AG10803 (cell line): ENCODE data around the gene ANKRD12.

Experiments used
- DNase-seq: peaks from one replicate; pipeline ENCODE4 v3.0.0; 2010; ENCODE audit warnings: low read depth
- H3K4me3 ChIP-seq: 2 replicates; pipeline ENCODE4 v1.5.1; 2011; ENCODE audit warnings: mild to moderate bottlenecking, low read length, control low read depth
- TF ChIP-seq, protein P1 (sequence below): conservative IDR thresholded peaks from 2 replicates; pipeline ENCODE4 v1.5.1; 2011; ENCODE audit warnings: mild to moderate bottlenecking, low read length, control low read depth, inconsistent platforms

The ANKRD12 gene

DNA sequence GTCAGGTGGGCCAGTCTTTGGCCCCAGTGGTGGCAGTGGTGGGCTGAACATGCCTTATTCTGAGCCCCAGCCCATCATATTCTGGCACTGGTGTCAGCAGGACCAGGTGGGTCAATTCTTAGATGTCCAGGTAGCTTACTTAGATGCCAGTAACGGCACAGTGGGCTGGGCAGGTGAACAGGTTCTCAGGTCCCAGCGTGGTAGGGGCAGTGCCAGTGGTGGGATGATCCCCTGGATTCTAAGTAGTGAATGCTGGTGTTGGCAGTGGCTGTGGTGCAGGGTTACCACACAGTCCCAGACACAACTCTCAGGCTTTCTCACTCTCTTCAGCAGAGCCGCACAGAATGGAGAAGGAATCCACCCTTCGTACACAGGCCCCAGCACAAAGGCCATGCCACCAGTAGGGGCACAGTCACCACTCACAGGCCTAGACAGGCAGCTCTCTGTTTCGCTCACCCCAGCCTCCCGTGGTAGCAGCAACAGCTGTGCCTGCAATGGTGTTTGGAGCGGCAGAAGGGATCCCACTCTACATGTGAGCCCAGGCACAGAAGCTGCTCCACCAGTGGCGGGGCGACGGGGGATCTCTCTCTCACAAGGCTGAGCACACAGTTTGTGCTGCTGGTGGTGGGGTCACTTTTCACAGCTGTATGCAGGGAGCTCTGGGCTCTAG is 97.3 kb downstream of the ANKRD12 start:
- H3K4me3 ChIP-seq = no peak overlapping the region
- TF ChIP-seq, protein P1, sequence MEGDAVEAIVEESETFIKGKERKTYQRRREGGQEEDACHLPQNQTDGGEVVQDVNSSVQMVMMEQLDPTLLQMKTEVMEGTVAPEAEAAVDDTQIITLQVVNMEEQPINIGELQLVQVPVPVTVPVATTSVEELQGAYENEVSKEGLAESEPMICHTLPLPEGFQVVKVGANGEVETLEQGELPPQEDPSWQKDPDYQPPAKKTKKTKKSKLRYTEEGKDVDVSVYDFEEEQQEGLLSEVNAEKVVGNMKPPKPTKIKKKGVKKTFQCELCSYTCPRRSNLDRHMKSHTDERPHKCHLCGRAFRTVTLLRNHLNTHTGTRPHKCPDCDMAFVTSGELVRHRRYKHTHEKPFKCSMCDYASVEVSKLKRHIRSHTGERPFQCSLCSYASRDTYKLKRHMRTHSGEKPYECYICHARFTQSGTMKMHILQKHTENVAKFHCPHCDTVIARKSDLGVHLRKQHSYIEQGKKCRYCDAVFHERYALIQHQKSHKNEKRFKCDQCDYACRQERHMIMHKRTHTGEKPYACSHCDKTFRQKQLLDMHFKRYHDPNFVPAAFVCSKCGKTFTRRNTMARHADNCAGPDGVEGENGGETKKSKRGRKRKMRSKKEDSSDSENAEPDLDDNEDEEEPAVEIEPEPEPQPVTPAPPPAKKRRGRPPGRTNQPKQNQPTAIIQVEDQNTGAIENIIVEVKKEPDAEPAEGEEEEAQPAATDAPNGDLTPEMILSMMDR = no peak
- no peak for DNase-seq

DNA sequence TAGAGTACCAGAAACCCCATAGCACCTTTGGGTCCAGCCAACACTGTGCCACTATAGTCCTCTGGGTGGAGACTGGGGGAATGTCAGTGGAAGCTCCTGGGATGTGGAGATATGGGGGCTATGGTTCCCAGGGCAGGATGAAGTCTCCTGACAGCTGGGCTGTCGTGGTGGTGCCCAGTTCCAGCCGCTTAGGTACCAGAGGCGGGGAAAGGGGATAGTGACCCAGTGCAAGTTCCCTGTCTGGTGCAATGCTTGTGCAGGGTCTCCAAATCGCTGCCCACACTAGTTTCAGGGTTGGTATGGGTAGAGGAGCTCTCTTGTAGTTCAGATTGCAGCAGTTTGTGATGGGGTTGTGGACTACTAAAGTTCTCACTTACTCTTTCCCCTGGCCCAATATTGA is 97.9 kb downstream of the ANKRD12 start:
- TF ChIP-seq, protein P1 = no peak
- DNase-seq = no peak
- H3K4me3 ChIP-seq = no peak overlapping the region

DNA sequence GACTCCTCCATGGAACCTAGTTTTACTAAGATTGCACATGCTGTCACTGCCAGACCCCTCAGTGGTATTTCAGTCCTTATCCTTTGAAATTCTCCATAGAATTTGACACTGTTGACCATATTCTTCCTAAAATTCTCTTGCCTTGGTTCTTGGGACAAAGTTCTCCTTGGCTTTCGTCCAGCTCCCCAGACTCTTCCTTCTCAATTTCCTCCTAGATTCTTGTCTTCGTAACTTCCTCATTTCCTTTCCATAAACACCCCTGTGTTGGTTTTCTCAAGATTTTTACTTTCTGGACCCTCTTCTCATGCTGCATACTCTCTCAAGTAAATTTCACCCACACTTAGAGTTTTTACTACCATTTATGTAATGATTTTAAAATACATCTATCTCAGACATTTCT is 101.4 kb downstream of the ANKRD12 start:
- no peak overlapping the region for H3K4me3 ChIP-seq
- DNase-seq = no peak
- TF ChIP-seq, protein P1 = no peak

DNA sequence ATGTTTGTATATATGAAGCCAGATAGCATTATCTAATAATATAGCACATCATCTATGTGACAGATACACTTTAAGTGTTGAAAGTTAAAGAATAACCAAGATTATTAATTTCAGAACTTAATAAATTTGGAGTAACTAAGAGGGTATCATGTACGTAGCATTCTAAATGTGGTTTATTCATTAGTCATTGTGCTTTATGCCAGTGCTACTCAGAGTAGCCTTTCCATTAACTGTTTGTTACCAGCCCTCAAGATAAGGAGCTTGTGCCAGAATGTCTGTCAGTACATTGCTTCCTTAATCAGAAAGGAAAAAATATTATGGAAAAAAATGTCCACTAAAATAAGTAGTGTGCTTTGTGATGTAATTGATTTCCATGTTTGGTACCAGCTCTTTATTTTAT is 103.1 kb downstream of the ANKRD12 start:
- no peak overlapping the region for H3K4me3 ChIP-seq
- TF ChIP-seq, protein P1 = no peak

DNA sequence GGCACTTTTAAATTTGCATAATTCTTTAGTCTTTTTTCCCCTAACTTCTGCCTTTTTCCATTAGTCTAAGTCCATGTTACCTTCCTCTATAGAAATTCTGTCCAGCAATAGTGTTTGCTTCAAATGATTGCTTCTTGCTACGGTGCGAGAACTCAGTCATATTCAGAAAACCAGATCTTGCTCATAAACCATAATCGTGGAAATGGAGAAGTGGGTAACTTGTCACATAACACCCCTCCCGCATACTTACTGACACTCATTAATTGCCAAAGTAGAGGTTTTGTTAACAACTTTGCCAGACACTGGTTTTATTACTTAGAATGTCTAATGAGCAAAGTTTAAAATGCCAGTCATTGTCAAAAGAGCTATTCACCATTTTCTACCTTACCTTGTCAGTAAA is 103.7 kb downstream of the ANKRD12 start:
- no peak overlapping the region for H3K4me3 ChIP-seq
- DNase-seq = no peak
- TF ChIP-seq, protein P1 = no peak

More for the DNA sequence above, 103.1 kb downstream of the ANKRD12 start:
- DNase-seq = no peak

DNA sequence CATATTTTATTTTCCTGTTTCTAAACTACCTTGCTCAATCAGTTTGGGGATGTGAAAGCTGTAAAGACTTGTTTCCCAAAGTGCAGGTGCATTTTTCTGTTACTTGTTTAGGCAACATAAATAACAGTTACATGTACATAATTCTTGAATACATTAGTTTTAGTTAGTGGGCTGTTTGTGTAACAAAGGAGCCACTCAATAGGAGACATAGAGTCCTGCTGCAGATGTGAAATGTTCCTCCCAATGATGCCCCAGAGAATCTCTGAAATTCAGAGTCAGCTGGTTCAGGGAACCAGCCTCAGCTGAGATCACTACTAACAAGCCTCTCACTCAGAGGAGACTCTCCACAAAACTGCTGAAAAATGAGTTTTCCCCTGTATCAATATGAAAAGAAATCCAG is 106.4 kb downstream of the ANKRD12 start:
- DNase-seq = no peak
- no peak overlapping the region for H3K4me3 ChIP-seq
- TF ChIP-seq, protein P1 = no peak

DNA sequence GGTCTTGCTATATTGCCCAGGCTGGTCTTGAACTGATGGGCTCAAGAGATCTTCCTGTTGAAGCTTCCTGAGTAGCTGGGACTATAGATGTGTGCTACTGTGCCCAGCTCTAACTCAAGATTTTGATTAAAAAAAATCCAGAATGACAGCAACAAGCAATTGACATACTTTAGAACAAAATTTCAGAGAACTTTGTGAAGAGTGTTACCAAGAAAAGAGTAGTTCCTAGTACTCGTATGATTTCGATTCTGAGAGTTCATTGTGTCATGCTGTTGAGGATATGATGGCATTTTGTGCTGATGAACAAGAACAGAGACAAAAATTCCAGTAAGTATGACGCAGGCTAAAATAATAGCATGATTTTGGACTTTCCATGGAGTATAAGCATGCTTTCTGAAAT is 107.8 kb downstream of the ANKRD12 start:
- H3K4me3 ChIP-seq = no peak overlapping the region
- TF ChIP-seq, protein P1 = no peak
- no peak for DNase-seq
